Middle frontal gyrus (tissue), 1 donor: Measurements from ENCODE around the gene USP31.

Experiments used
- DNase-seq: peaks from one replicate; pipeline ENCODE4 v3.0.0-alpha.2; 2015; ENCODE audit warnings: low spot score; ENCODE audit errors: extremely low spot score

The USP31 gene

DNA sequence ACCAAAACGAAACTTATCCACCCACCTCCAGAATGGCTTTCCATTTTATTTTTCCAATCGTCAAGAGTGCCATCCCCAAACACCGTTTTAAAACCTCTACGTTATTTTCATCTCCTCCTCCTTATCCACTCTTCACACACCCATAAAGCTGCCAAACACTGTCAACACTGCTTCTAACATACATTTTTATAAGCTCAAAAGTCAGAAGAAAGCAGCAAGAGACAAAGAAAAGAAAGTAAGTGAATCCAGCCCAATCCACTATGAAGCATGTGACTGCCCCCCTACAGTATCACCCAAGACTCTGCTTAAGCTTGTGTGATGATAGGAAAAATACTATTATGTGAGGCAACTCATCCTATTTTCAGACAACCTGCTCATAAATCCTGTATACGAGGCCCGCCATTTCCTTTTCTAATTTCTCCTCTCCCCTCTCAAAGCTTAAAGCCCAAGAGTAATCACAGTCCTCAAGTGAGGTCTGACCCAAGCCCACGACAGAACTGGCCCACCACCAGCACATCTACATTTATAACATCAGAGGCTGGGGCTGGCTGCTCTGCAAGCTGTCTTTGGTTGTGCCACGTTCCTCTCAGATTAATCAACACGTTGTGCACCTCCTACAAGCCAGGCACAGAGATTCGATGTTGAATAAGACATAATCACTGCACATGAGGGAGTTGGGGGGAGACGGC, 16.3 kb downstream of the USP31 start:
- no peak for DNase-seq

DNA sequence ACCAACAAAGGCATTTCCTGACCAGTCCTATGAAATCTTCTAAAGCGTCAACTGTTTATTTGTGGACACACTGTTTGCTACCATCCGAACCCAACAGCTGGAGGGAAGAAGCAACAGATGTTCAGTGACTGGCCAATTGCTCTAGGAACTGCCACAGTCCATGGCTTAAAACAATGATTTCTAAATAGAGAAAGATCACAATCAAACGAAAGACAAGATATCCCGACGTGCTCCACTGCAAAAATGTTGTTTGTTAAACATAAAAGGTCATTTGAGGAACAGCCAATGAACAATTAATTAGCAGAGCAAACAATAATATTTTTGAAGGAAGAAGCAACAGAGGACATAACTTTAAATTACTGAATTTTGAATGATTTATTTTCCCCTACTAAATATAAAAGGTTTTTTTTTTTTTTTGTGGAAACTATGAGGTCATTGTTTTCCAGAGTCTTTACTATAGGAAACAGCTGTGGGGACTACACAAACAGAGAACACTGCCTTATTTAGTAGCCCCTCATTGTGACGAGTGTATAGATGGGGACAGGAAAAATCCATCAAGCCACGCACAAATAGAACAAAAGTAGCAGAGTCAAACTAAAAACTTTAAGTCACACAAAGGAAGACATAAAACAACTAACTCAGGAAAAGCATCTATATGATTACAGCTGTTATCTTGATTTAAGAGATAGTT, 17.2 kb downstream of the USP31 start:
- DNase-seq = no peak

DNA sequence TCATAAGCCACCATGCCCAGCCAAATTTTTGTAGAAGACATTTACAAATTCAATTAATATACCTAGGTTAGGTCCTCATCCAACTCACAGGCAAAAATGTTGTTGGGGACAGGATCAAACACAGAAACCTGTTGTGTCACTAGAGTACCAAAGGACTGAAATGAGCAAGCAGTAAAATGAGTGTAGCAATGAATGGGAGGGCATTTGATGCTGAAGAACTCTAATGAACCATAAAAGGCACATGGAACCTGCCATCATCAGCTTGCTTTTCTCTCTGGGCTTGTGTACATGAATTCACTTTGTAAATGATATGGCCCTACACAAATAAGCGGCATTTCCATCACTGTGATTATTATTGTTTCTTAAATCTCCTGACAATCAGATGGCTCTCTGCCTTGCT, 17.8 kb downstream of the USP31 start:
- no peak for DNase-seq

DNA sequence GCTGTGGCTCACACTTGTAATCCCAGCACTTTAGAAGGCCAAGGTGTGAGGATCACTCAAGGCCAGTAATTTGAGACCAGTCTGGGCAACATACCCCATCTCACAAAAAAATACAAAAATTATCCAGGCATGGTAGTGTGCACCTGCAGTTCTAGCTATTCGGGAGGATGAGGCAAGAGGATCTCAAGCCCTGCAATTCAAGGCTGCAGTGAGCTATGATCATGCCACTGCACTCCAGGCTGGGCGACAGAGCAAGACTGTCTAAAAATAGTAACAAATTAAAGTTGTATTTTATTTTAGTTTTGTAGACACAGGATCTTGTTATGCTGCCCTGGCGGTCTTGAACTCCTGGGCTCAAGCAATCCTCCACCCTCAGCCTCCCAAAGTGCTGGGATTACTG, 18.2 kb downstream of the USP31 start:
- no peak for DNase-seq

DNA sequence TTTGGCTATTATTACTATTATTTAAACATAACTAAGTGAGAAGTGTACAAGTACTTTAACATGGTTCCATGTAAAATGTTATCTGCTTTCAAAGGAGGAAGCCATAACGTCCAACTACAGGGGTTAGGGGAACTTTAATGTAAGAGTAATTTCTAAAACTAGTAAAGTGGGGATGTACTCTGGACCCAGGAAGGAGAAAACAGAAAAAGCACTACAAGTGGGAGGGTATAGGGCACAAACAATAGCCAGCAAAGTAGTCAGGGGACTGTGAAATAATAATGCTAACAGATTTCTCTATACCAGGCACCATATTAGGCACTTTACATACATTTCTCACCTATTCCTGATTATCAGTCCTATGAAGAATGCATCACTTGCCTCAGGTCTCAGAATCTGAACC, 19.6 kb downstream of the USP31 start:
- DNase-seq = no peak

DNA sequence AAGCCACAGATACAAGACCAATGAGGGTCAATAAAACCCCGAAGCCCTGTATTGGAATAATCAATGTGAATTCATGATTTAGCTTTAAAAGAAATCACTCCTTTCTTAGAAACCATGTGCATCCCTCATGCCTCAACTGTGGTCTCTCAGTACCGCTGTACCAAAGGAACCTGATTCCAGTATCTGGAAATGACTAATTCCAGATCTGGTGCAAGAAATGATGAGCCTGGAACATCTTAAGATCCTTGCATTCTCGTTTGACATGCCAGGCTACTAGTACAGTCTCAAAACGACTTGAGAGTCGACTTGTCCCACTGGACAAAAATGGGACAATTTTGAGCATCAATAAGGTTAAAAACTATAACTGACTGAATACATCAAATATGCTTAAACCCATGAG, 21.2 kb downstream of the USP31 start:
- DNase-seq = no peak

DNA sequence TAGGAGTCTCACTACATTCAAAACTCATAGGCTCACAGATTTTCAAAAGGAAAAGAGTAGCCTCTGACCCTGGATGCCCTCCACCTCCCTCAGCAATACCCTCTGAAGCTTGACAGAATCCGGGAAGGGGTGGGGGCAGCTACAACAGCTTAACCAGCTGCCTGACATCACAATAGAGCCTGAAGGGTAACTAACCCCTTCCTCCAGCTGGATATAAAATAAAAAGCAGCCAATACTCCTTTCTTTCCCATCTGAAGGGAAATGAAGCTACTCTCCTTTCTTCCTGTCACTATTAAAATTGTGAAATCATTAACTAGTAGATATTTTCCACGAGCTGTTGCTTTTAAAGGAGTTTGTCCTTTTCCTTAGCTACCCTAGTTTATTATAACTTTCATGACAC, 24.0 kb downstream of the USP31 start:
- DNase-seq = no peak

DNA sequence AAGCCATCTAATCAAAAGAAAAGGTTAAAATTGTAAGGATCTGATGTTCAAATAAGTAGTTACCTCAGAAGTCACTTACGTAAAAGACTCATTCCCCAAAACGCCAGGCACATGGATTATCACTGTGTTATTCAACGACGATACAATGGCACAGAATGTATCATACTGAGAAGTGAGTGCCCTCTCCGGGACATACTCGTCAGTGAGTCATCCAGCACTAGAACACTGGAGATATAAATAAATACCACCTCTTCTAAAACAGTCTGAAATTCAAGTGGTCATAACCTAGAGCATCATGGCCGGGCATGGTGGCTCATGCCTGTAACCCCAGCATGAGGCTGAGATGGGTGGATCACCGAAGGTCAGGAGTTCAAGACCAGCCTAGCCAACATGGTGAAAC, 24.9 kb downstream of the USP31 start:
- no peak for DNase-seq

DNA sequence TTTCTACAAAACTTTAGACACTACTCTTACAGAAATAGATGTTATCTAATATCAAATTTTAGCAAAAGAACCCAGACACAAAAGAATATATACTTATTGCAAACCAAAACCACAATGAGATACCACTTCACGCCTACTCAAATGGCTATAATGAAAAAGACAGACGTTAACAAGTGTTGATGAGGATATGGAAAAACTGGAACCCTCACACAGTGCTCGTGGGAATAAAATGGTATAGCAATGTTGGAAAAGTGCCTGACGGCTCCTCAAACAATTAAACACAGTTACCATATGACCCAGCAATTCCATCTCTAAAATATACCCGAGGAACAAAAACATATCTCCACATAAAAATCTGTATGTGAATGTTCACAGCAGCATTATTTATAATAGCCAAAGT, 27.1 kb downstream of the USP31 start:
- no peak for DNase-seq

DNA sequence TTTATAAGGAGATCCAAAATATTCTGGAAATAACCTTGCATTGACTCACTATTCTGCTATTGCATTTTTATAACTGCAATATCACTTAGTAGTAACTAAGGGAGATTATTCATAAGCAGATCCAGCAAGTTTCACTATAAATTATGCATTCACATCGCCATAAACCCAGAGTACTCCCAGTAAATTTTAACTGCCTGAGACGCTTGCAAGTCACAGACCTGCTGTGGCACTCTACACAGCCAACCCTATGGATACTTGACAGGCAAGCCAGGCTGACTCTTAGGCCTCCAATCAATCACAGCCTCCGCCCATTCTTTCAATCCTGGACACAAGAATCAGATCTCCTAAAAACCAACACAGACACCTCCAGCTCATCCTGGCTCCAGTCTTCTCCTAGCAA, 28.2 kb downstream of the USP31 start:
- DNase-seq = no peak

DNA sequence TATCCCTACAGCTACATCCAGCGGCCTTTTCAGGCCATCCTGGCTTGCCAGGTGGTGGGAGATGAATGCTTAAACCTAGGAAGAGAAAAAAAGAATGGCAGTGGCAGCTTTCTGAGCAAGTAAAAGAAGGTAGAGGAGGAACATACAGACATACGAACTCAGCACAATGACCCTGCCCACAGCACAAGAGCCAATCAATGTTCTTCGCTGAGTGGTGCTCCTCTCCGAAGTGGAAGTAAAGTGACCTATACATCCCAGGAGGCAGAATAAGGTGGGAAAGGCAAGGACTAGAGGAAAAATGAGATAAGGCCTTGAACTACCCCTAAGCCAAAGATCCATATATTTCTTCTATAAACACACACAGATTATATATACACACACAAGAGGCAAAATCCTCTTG, 28.7 kb downstream of the USP31 start:
- DNase-seq = no peak

DNA sequence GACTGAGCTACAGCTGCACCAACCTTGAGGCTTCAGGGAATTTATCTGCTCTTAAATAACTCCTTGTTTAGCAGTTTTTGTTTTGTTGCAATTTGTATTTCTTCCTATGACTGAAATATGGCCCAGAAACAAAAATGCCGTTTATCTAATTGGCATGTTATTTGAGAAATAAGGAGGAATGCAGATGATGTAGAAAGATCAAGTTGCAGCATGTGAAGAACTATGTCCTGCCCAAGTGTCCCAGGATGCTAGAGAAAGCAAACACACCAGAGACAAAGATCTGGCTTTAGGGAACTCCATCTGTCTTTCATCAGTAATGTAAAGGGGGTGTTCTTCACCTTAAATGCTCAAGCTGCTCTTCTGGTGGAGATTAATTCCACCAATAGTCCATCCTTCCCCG, 29.7 kb downstream of the USP31 start:
- no peak for DNase-seq

DNA sequence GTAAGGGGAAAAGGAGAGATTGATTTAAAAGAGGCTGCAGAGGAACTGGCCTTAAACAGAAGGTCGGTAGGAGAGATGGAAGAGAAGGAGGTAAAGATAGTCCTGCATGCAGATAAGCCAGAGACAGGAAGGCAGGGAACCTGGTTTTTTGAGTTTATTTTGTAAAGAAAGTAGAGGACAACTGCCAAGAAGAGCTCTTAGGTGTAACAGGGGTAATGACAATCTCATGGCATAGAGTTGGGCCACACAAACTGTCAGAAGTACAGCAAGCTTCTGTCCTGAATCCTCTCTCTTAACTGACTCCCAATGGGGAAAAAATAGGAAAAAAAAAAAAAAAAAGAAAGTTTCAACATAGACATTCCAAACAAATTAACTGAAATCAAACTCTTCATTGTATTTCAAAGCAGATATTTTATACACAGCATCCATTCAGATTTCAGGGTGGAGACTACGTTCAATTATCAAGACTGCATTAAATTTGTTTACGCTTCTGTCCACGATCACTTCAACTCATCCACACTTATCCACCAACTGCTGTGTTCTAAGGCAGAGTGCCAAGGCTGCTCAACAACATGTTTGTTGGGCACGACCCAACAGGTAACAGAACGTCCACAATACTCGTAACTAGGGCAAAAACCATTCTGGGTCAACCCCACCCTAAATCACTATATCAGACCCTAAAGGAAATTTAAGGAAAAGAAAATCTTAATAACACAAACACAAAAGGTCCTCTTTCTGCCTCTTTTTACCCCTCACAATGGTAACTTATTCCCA, 34.9 kb downstream of the USP31 start:
- DNase-seq = no peak

DNA sequence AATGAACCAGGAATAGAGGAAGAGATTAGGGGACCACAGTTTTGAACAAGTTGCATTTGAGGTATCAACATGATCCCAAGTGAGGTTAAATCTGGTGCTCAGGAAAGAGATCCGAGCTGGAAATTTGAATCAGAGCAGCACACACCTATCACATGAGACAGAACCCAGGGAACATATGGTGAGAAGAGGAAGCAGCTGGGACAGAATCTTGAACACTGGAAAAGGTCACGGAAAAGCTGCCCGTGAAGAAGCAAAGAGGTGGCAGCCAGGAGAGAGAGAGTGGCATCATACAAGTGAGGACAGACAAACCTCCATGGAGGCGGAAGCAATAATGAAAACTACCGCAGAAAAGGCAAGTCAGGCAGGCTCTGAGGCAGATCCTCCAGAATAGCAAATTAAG, 36.1 kb downstream of the USP31 start:
- no peak for DNase-seq

DNA sequence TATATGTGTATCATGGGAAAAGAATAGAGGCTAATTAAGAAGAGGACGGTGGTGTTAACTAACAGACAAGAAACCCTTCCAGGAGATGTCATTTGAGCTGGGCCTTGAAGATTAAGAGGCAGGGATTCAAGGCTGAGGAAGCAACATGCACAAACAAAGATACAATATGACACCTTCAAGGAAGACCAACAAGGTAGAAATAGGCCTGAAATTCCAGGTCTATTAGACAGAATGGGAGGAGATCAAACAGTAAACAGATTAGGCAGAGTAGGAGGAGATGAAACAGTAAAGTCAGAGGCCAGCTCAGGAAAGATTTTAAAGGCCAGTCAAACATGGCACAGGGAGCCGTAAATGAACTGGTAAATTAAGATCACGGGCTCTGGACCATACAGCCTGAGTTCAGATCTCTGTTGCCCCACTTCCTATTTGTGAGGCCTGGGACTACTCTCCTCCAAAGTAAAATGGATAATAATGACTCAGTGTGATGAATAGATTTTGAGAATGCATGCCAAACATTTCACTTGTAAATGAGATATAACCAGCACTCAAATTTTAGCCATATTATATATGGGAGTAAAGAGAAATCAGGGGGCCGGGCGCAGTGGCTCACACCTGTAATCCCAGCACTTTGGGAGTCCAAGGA, 38.9 kb downstream of the USP31 start:
- no peak for DNase-seq

DNA sequence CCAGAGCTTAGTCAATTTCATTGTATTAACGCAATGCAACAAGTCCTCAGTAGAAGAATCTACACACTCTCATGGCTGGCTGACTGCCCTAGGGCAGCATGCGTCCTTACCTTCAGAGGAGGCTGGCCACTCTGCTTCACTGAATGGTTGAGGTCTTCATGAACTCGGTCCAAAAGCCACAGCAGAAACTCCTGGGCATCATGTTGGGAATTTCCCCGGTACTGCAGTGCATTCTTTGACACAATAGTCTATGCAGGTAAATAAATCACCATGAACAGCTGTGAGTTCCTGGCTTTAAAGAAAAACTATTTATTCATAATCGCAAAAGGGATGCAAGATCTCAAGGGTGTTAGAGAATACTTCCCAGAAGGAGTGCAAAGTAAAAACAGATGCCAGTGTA, 41.3 kb downstream of the USP31 start:
- DNase-seq = no peak

DNA sequence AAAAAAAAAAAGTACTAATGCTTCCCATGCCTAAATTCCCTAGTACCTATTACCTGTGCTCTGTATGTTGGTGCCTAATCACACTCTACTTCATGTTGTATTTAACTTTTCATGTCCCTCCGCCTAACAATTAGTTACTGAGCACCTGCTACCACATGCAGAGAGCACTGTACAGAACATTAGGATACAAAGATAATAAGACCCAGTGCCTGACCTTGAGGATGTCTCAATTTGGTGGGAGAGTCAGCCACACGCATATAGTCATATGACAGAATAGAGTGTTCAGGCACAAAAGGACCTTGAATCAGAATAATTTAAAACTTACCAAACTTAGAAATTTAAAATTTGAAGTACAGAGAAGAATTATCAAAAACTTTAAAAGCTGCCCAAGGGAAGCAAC, 42.1 kb downstream of the USP31 start:
- DNase-seq = no peak

DNA sequence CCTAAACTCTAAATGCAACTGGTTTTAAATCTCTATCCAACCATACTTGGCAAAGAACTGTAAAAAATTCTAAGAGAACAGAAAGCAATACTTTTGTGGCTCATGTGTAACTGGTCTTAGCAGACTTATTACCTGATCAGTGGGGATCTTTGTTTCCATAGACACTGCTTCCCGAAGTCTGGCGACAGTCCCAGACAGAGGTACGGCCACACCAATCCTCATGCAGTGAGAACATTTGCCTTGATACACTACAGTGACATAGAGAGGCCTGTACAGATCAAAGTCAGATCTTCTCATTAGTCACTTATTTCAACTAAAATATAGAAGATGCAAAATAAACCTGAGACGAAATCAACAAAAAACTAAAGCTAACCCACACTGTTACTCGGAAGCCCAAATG, 43.9 kb downstream of the USP31 start:
- no peak for DNase-seq

DNA sequence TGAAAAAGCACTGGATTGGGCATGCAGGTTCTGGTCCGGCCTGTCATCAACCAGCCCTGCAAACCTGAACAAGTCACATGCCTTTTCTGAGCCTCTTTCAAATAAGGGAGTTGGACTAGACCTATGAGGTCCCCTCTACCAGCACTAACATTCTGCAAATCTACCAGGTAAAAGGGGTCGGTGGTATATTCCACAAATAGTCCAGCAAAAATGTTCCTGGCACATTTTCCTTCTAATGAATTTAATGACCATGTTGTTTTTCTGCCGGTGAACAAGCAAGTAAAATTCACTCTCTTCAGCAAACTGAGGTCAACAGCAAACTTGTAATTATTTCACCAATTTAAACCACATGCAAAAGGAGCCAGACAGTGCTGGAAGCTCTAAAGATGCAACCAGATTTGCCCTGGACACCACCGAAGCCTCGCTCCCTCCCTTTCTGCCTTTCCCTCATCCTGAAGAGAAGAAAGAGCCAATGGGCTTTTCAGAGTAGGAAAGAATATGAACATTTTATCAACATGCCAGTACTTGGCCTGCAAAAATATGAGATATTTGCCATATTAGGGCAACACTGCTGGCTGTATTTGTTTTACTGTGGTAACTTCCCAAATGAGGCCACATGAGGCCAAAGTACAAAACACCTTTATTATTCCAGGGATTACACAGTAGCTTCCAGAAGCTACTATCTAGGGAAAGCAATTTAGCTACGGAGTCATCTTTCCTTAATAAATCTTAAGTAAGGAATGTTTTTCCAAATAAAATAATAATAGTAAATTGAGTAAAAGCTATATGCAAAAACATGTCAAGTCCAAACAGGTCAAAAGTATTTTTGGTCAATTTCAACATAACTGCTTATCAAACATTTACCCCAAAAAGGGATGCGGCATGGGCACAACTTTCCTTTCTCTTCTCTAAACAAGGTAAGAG, 45.0 kb downstream of the USP31 start:
- DNase-seq = no peak

DNA sequence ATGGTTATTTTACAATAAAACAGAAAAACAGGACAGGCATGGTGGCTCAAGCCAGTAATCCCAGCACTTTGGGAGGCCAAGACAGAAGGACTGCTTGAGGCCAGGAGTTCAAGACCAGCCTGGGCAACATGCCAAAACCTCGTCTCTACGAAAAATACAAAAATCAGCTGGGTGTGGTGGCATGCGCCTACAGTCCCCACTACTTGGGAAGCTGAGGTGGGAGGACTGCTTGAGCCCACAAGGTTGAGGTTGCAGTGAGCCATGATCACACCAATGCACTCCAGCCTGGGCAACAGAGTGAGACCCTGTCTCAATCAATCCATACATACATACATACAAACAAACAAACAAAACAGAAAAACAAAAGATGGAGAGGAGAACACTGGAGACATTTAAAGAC, 45.6 kb downstream of the USP31 start:
- DNase-seq = no peak

DNA sequence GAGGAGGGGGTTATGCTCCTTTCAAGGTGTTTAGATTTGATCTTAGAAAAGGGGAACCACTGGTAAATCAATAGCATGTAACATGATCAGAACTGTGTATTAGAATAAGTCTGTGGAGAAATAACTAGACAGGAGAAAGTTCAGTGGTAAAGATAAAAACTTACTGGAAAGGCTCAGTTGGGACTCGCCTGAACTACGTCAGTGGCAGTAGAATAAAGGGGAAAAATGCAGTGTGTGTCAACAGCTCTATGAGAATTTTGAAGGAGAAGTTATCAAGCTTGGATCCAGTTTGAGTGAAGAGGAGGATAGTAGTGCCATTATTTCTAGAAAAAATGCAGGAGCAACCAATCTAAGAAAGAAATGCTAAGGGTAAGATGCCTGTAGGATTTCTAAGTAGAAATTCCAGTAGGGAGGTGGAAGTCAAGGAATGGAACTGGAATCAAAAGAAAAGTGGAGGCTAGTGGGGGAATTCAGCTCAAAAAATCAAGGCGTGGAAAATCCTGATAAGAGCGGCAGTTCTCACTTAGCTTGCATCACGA, 48.2 kb downstream of the USP31 start:
- no peak for DNase-seq
